Type B pancreatic cell (in vitro differentiated cells): ENCODE results near the gene SPINK1. TPM values are rescaled to one million over a fixed set of nuclear protein-coding genes. Genes with fewer than 3 reads are reported as not detected.
"Not testable (repeated sequence)": the region's sequence is repeated elsewhere in the genome, so short reads cannot be mapped to it uniquely, and the experiment has no call there.

ENCODE experiments used
- DNase-seq: peaks from one replicate; pipeline ENCODE4 v3.0.0; 2021; ENCODE audit warnings: mixed read lengths; ENCODE audit not compliant: unreplicated experiment; ENCODE audit errors: extremely low spot score
- H3K27ac Mint-ChIP-seq: 2 replicates; pipeline ENCODE4 v1.8.0; 2021; ENCODE audit warnings: mild to moderate bottlenecking, mixed read lengths
- H3K27me3 Mint-ChIP-seq: 2 replicates; pipeline ENCODE4 v1.8.0; 2021; ENCODE audit warnings: mixed read lengths
- H3K36me3 Mint-ChIP-seq: 2 replicates; pipeline ENCODE4 v1.8.0; 2021; ENCODE audit warnings: mixed read lengths
- H3K4me1 Mint-ChIP-seq: one replicate; pipeline ENCODE4 v1.8.0; 2021; ENCODE audit warnings: mixed read lengths; ENCODE audit not compliant: unreplicated experiment
- H3K4me3 Mint-ChIP-seq: 2 replicates; pipeline ENCODE4 v1.8.0; 2021; ENCODE audit warnings: mild to moderate bottlenecking, mixed read lengths
- H3K9me3 Mint-ChIP-seq: 2 replicates; pipeline ENCODE4 v1.8.0; 2021; ENCODE audit warnings: mixed read lengths
- total RNA-seq: library from RNA; stranded (reverse); gene quantifications from 2 replicates; pipeline ENCODE4 v1.2.1, GENCODE V29; 2021; ENCODE audit warnings: low replicate concordance
- TF ChIP-seq, protein P1 (sequence below): fragments of 200-600 bp; sonication (generic); conservative IDR thresholded peaks from 2 replicates; pipeline ENCODE4 v1.5.0; 2021; ENCODE audit warnings: antibody characterized with exemption, mild to moderate bottlenecking

SPINK1 gene
- total RNA-seq, 1 donor from 2014 or later, result 930 TPM

DNA sequence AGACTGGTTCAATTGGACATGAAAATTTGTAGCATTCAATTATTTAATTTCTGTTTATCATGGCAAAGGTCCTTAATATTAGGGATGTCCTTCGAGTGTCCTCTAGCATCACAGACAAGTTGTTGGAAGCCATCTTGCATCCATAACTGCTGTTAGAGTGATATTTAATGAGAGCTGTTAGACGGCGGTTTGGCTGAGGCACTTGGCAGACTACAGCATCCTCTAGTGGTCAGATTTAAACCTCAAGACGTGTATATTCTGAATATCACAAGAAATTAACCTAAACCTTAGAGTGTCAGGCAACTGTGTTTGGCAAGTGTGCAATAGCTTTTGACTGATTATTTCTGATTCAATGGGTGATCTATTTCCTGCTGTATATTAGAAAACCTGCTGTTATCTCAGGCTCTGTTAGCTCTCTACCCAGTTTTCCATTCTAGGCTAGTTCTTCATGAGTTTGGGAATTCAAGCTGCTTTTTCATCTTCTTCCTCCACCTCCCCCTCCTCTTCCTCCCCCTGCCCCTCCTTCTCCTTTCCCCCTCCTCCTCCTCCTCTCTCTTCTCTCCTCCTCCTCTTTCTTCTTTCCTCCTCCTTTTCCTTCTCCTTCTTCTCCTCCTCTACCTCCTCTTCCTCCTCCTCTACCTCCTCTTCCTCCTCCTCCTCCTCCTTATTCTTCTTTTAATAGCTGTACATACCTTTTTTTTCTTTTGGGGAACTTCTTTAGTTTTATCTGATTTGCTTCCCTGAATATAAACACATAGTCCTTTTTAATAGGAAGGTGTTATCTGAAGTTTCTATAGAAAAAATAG is 8.6 kb downstream of the SPINK1 start:
- DNase-seq, result no peak
- H3K27ac Mint-ChIP-seq, result no peak overlapping the region
- H3K9me3 Mint-ChIP-seq, result no peaks in the 10 kb centered on the region
- no peaks in the 10 kb centered on the region for H3K4me1 Mint-ChIP-seq
- no peaks in the 10 kb centered on the region for H3K27me3 Mint-ChIP-seq
- H3K4me3 Mint-ChIP-seq, result no peak overlapping the region
- no peaks in the 10 kb centered on the region for H3K36me3 Mint-ChIP-seq
- TF ChIP-seq, protein P1, sequence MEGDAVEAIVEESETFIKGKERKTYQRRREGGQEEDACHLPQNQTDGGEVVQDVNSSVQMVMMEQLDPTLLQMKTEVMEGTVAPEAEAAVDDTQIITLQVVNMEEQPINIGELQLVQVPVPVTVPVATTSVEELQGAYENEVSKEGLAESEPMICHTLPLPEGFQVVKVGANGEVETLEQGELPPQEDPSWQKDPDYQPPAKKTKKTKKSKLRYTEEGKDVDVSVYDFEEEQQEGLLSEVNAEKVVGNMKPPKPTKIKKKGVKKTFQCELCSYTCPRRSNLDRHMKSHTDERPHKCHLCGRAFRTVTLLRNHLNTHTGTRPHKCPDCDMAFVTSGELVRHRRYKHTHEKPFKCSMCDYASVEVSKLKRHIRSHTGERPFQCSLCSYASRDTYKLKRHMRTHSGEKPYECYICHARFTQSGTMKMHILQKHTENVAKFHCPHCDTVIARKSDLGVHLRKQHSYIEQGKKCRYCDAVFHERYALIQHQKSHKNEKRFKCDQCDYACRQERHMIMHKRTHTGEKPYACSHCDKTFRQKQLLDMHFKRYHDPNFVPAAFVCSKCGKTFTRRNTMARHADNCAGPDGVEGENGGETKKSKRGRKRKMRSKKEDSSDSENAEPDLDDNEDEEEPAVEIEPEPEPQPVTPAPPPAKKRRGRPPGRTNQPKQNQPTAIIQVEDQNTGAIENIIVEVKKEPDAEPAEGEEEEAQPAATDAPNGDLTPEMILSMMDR, result peak; percentile 95

DNA sequence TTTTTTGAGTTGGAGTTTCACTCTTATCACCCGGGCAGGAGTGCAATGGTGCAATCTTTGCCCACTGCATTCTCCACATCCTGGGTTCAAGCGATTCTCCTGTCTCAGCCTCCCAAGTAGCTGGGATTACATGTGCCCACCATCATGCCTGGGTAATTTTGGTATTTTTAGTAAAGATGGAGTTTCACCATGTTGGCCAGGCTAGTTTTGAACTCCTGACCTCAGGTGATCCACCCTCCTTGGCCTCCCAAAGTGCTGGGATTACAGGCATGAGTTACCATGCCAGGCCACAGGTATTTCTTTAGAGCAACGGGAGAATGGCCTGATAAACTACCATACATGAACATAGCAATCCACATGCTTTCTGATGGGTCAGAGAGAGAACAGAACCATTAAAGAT is 9.2 kb downstream of the SPINK1 start:
- DNase-seq, H3K27me3 Mint-ChIP-seq, H3K4me3 Mint-ChIP-seq, H3K36me3 Mint-ChIP-seq, H3K9me3 Mint-ChIP-seq, H3K4me1 Mint-ChIP-seq, H3K27ac Mint-ChIP-seq: not testable (repeated sequence)

DNA sequence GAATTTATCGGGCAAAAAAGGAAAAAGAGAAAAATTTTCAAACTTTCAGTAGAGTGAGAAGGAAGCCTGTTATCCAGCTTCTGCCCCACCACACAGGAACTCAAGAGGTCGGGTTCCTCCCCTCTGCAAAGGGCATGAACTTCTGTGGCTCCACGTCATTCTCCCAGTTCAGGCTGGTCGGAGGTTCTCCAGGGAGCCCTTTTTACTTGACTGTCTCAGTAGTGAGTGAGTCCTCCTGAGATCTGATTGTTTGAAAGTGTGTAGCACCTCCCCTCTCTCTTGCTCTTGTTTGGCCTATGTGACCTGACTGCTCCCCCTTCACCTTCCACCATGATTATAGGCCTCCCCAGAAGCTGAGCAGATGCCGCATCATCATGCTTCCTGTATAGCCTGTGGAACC is 9.7 kb downstream of the SPINK1 start:
- no peak for DNase-seq
- H3K4me1 Mint-ChIP-seq, result no peaks in the 10 kb centered on the region
- TF ChIP-seq, protein P1, result no peak
- no peak overlapping the region for H3K4me3 Mint-ChIP-seq
- no peaks in the 10 kb centered on the region for H3K9me3 Mint-ChIP-seq
- H3K27ac Mint-ChIP-seq, result no peak overlapping the region
- no peaks in the 10 kb centered on the region for H3K36me3 Mint-ChIP-seq
- no peaks in the 10 kb centered on the region for H3K27me3 Mint-ChIP-seq

DNA sequence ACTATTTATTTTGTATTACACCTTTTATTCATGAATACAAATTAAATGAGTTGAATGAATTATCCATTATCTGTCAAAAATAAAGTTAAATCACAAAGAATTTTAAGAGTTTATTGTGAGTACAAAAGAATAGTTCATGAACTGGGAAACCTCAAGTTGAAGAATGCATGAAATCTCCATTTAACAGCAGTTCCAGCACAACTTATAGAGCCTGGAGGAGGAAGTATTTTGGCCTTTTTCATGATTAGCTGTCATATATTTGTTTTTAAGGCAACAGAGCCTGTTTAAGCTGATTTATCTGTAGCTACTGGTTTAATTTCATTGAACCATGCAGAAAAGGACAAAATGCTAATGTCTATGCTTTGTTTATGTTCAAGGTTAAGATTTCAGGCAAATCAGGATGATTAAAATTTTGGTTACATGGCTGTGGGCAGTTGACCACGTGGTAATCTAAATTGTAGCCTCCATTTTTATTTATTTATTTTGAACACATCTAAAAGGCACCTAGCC is 12.2 kb downstream of the SPINK1 start:
- no peak overlapping the region for H3K4me3 Mint-ChIP-seq
- no peak overlapping the region for H3K27ac Mint-ChIP-seq
- no peaks in the 10 kb centered on the region for H3K9me3 Mint-ChIP-seq
- no peaks in the 10 kb centered on the region for H3K4me1 Mint-ChIP-seq
- TF ChIP-seq, protein P1, result no peak
- H3K36me3 Mint-ChIP-seq, result no peaks in the 10 kb centered on the region
- DNase-seq, result no peak
- H3K27me3 Mint-ChIP-seq, result no peaks in the 10 kb centered on the region

DNA sequence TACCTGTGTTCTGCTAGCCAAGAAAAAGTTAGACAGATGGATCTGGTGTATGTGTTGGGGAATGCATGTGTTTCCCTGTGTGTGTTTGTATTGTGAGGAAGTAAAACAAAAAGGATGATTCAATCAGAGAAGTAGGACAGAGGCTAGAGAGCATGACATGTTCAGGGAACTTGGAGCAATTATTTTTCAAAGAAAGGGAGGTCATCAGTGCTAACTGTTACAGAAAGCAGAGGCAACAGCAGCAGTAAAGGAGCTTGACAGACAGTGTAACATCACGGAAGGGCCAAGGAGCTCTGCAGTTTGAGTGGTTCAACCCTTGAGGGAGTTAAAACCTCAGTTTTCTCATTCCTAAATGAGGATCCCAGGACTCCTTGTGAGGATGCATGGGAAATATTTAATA is 13.2 kb downstream of the SPINK1 start:
- Mint-ChIP-seq H3K4me1 (no peaks in the 10 kb centered on the region), H3K36me3 (no peaks in the 10 kb centered on the region), H3K27me3 (no peaks in the 10 kb centered on the region), H3K9me3 (no peaks in the 10 kb centered on the region), H3K4me3 (no peak overlapping the region), H3K27ac (no peak overlapping the region)
- DNase-seq, result no peak
- TF ChIP-seq, protein P1, result no peak

DNA sequence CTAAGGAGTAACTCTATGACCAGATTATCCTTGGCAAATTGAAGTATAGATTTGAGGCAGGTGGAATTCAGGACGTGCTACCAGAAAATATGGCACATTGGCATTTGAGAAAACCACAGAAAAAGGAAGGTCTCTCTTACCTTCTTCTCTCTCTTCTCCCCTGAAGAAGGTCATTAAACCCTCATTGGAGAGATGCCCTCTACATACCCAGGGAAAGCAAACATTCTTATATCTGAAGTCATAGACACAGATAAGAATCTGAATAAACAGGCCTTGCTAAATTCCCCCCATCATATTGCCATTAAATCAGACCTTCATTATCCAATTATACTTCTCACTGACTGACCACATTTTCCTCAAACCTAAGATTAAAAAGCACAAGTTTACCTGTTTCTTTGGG is 17.8 kb downstream of the SPINK1 start:
- TF ChIP-seq, protein P1, result no peak
- no peaks in the 10 kb centered on the region for H3K36me3 Mint-ChIP-seq
- no peaks in the 10 kb centered on the region for H3K4me1 Mint-ChIP-seq
- no peak overlapping the region for H3K4me3 Mint-ChIP-seq
- H3K27ac Mint-ChIP-seq, result no peak overlapping the region
- no peaks in the 10 kb centered on the region for H3K27me3 Mint-ChIP-seq
- no peaks in the 10 kb centered on the region for H3K9me3 Mint-ChIP-seq
- DNase-seq, result no peak
